GM19468 (cell line): ENCODE results near the gene ANKRD65.
"Not testable (repeated sequence)": the region's sequence is repeated elsewhere in the genome, so short reads cannot be mapped to it uniquely, and the experiment has no call there.

Source experiments
- ATAC-seq: cut with Tn5 transposase; IDR thresholded peaks from one replicate; pipeline ENCODE4 v1.9.1; 2021; ENCODE audit warnings: mild to moderate bottlenecking, moderate library complexity, moderate number of reproducible peaks; ENCODE audit not compliant: unreplicated experiment; ENCODE audit errors: extremely low read depth

The ANKRD65 gene

GRCh38 chr1:1373815-1374588, 47.1 kb downstream of the ANKRD65 start:
- no peak for ATAC-seq

- no peak for ATAC-seq
Measured at GRCh38 chr1:1373051-1373814, 47.8 kb downstream of the ANKRD65 start.

- ATAC-seq: no peak
Measured at GRCh38 chr1:1371746-1372711, 49.0 kb downstream of the ANKRD65 start.

- ATAC-seq: no peak
Measured at GRCh38 chr1:1371364-1371745, 49.7 kb downstream of the ANKRD65 start.

GRCh38 chr1:1370771-1371300, 50.2 kb downstream of the ANKRD65 start:
- no peak for ATAC-seq

- ATAC-seq: not testable (repeated sequence)
Measured at GRCh38 chr1:1370094-1370493, 51.0 kb downstream of the ANKRD65 start.
